K562 (cell line): ENCODE data around the gene MARK2. TPM values are rescaled to one million over a fixed set of nuclear protein-coding genes. Genes with fewer than 3 reads are reported as not detected.

Experiments used
- BACH1 ChIP-seq: fragments of 200-800 bp; sonication (Bioruptor generic); IDR thresholded peaks from 2 replicates; pipeline ENCODE4 v1.6.1; 2016; ENCODE audit warnings: missing genetic modification characterization, missing compliant biosample characterization
- BCLAF1 ChIP-seq, 2 experiments: fragments of 450-650 bp in 1 of 2; IDR thresholded peaks; 2 replicates each; pipeline ENCODE4 v1.6.1; 2011 to 2017; ENCODE audit warnings: low read depth in 2 of 2, antibody characterized with exemption in 1 of 2, borderline replicate concordance in 1 of 2, low read length in 1 of 2, mild to moderate bottlenecking in 1 of 2, mixed read lengths in 1 of 2; ENCODE audit not compliant: control insufficient read depth in 1 of 2
- NCOA1 ChIP-seq: fragments of 450-650 bp; IDR thresholded peaks from 2 replicates; pipeline ENCODE4 v1.6.1; 2016; ENCODE audit warnings: low read depth
- PTBP1 ChIP-seq: fragments of 200-400 bp; formaldehyde crosslinking; IDR thresholded peaks from 2 replicates; pipeline ENCODE4 v1.6.1; 2017; ENCODE audit warnings: low read depth, low read length
- RREB1 ChIP-seq: fragments of 250-450 bp; sonication (Bioruptor Pico); IDR thresholded peaks from 2 replicates; pipeline ENCODE4 v1.4.0; 2020
- SUPT5H ChIP-seq: fragments of 450-650 bp; IDR thresholded peaks from 2 replicates; pipeline ENCODE4 v1.6.1; 2016
- ZNF280A ChIP-seq: fragments of 450-650 bp; IDR thresholded peaks from 2 replicates; pipeline ENCODE4 v1.6.1; 2018; ENCODE audit warnings: mild to moderate bottlenecking, low read depth; ENCODE audit not compliant: partially characterized antibody
- ZNF395 ChIP-seq: fragments of 200-800 bp; sonication (Bioruptor generic); IDR thresholded peaks from 2 replicates; pipeline ENCODE4 v1.6.1; 2017; ENCODE audit warnings: missing genetic modification characterization, missing compliant biosample characterization
- polyA plus RNA-seq, 8 experiments: library from polyadenylated mRNA; depleted of rRNA in 4 of 8; stranded (reverse) in 5 of 8; unstranded in 3 of 8; fragments of >200 nt; fragmentation: Nextera tagmentation in 2 of 8; fragmentation: Illumina TruSeq in 1 of 8; extraction: Ambion mirVana in 2 of 8; extraction: Trizol in 1 of 8; gene quantifications; 2 replicates each; pipeline versions ENCODE4 v1.2.1 to v1.2.3, GENCODE V29; 2011 to 2014; ENCODE audit warnings: inconsistent platforms in 1 of 8, missing spikeins in 1 of 8
- total RNA-seq, 7 experiments: library from RNA; depleted of rRNA in 6 of 7; stranded (reverse); fragments of >200 nt in 6 of 7; fragmentation: Illumina TruSeq in 2 of 7; extraction: Trizol in 2 of 7; gene quantifications; 2 replicates each; pipeline versions ENCODE4 v1.2.1 to v1.2.3, GENCODE V29; 2011 to 2021; ENCODE audit warnings: low replicate concordance in 1 of 7

Gene MARK2
- total and polyA plus RNA-seq, 9 of the 15 experiments (the other 6 are each of a cell fraction or from before 2014, with no cell fraction given) = 0.32 to 43.5 (median 15.1) TPM

GRCh38 chr11:63938479-63939396 lies 99.8 kb downstream of the MARK2 start, which contains the start of gene NAA40 (continued):
- no peak for TF ChIP-seq RREB1 (CRISPR knock-in tag)
- no peak for TF ChIP-seq ZNF395 (CRISPR knock-in tag)
- peak; percentile 11; the same call in 1 of the 2 replicates for TF ChIP-seq SUPT5H
- no peak for TF ChIP-seq PTBP1
- no peak for TF ChIP-seq BCLAF1 (IDR thresholded peaks at IDR 0.05; ENCODE audit: borderline replicate concordance in 1 of 2, control insufficient read depth in 1 of 2, low read depth in 2 of 2, low read length in 1 of 2)
- TF ChIP-seq ZNF280A = no peak
- TF ChIP-seq NCOA1 = no peak
- no peak for TF ChIP-seq BACH1 (tag)
